ENCODE measurements around the gene TUBB.

Gene TUBB

DNA sequence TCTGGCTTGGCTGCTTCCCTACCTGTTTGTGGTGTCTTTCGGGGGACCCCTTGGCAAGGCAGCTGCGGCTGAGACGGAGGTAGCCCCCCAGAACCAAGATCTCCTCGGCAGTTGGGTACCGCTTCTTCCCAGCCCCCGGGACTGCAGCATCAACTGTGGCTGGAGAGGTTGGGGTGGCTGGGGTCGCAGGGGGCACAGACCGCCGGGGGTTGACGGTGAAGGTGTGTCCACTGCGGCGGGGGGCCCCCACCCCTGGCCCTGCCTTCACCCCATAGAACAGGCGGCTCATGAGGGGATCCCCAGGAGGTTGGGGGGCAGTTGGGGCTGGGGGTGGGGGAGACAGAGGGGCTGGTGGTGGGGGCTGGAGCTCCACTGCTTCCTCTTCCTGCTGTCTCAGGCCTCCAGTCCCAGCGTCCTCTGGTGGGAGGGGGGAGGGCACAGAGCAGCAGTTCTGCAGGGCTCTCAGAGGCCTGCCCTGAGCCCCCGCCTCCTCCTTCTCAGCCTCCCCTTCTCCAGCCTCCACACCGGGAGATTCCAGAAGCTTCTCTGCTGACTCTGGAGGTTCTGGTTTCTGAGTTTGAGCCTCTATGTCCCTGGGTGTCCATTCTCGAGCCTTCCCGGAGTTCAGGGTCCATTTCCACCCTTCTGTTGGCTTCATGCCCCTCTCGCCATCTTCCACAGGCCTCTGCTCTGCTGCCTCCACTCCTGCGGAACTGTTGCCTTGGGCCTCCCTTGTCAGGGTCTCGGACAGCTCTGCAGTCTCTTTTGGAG, 35.6 kb upstream of the TUBB start:
- peaks cover 67% of the 10 kb centered on the region for H3K4me1 ChIP-seq (ENCODE audit: insufficient read depth, low read length)
- H3K4me3 ChIP-seq (ENCODE audit: low read length), result peak overlapping the region; percentile 42
- no peaks in the 10 kb centered on the region for H3K9me3 ChIP-seq (ENCODE audit: low read length)
- no peak overlapping the region for H2AFZ ChIP-seq (ENCODE audit: low read depth, low read length)
- H3K36me3 ChIP-seq (ENCODE audit: insufficient read depth, low read length), result peaks cover 10% of the 10 kb centered on the region
- no peaks in the 10 kb centered on the region for H3K27me3 ChIP-seq (ENCODE audit: insufficient read depth, low read length)

DNA sequence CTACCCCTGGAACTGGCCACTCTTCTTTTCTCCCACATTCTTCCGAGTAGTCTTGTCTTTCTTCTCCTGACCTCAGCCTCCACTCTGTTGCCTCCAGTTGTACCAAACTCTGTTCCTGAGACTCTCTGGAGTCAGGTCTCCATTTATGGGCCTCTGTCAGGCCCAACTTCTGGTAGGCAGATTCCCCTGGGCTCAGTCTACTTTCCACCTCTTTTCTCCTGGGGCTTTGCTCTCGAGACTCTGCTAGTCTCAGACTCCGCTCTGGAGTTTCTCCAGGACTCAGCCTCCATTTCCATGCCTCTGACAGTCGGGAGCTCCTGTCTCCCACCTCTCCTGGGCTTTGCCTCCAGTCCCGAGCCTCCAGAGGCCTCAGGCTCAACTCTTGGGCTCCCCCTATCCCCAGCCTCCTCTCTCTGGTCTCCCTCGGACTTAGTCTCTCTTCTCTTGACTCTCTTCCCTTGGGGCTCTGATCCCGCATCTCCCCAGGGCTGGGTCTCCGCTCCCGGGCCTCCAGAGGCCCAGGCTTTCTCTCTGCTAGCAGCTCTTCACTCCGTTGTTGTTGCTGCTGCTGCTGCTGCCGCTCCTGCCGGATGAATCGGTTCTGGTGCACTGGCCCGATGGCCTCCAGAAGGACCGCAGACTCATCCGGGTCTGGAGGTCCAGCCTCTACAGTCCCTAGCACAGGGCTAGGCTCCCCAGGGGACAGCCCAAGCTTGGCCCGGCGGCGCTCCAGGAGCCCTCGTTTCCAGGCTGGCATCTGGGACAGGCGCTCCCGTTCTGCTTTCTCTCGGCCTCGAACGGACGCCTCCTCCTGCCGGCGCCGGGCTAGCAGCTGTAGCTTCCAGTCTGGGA, 34.8 kb upstream of the TUBB start:
- no peaks in the 10 kb centered on the region for H3K27me3 ChIP-seq (ENCODE audit: insufficient read depth, low read length)
- no peaks in the 10 kb centered on the region for H3K9me3 ChIP-seq (ENCODE audit: low read length)
- H3K4me1 ChIP-seq (ENCODE audit: insufficient read depth, low read length), result peaks cover 75% of the 10 kb centered on the region
- H3K4me3 ChIP-seq (ENCODE audit: low read length), result peak overlapping the region; percentile 68
- H2AFZ ChIP-seq (ENCODE audit: low read depth, low read length), result no peak overlapping the region
- peaks cover 6% of the 10 kb centered on the region for H3K36me3 ChIP-seq (ENCODE audit: insufficient read depth, low read length)

DNA sequence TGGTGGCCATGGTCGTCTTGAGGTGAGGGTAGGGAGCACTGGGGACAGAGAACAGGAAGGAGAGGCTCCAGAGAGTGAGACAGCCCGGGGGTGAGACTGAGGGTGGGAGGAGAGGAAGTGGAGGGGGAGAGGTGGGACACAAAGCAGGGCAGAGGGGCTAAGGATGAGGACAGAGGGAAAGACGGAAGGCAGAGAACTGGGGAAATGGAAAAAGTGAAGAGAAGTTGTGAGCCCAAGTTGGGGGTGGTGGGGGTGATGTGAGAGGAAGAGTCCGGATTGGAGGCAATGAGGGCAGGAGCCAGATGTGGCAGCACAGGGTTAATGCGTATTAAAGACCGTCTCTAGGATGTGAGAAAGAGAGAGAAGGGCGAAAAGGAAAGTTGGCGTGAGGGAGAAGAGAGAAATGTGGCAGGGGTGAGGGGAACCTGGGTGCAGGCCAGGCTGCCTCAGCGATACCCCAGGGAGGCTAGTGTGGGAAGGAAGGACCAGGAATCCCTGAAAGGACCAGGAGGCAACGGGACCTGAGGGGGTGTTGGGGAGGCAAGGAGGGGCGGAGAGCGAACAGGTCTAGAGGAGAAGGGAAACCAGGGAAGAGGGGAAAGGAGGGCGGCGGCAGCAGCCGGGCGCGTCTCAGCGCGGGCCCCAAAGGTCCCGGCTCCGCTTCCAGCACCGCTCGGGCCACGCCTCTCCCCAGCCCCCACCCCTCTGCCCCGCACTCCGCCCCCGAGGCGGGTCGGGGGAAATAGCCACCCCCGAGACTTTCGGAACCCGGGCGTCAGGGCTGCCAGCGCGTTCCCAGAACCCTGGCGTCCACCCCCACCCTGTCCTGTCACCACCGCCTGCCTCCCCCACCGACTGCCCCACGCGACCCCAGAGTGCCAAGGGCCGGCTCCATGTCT, 33.9 kb upstream of the TUBB start, which contains the start of gene PPP1R18:
Gene PPP1R18, minus strand, starts transcription at position 637 of the 899 bp plus-strand sequence. Its CDS starts 627 bp downstream, at position 10.
- peak within 1 kb of the TSS; percentile 68 for H3K4me3 ChIP-seq (ENCODE audit: low read length)
- no peaks in the 10 kb centered on the region for H3K27me3 ChIP-seq (ENCODE audit: insufficient read depth, low read length)
- no peaks in the 10 kb centered on the region for H3K9me3 ChIP-seq (ENCODE audit: low read length)
- peak within 1 kb of the TSS; percentile 61 for H2AFZ ChIP-seq (ENCODE audit: low read depth, low read length)
- H3K4me1 ChIP-seq (ENCODE audit: insufficient read depth, low read length), result peaks cover 77% of the 10 kb centered on the region
- H3K36me3 ChIP-seq (ENCODE audit: insufficient read depth, low read length), result peaks cover 2% of the 10 kb centered on the region

DNA sequence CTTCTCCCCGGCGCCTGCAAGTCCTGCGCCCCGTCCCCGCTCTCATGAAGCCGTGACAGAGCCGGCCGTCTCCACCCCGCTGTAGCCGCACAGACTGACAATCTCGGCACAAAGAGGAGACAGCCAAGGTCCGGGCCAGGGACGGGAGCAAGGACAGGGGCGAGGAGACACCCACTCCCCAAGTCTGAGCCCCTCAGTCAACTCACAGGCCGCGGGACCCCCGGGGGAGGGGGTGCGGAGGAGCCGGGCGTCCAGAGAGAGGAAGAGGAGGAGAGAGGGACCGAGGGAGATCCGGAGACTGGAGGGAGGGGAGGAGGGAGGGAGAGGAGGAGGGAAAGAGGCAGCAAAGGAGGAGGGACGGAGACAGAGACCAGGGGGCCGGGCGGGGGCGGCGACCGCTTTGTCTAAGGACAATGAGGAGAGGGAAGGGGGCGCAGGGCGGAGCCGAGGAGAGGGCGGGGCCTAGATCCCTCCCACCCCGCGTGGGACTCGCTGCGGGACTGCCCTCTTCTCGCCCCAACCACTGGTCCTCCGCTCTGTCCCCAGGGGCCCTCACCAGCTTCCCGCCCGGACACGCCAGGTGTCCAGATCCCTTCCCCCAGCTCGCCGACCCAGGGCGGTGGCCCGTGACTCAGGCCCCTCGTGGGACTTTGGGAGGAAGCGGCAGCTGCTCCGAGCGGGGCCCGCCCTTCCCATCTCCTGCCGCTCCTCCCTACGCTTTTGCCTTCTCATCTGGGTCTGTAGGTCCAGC, 33.1 kb upstream of the TUBB start:
- Histone ChIP-seq H3K27me3 (ENCODE audit: insufficient read depth, low read length) (no peaks in the 10 kb centered on the region), H3K36me3 (ENCODE audit: insufficient read depth, low read length) (peaks cover 1% of the 10 kb centered on the region), H3K4me1 (ENCODE audit: insufficient read depth, low read length) (peaks cover 77% of the 10 kb centered on the region), H2AFZ (ENCODE audit: low read depth, low read length) (peak overlapping the region; percentile 61), H3K9me3 (ENCODE audit: low read length) (no peaks in the 10 kb centered on the region), H3K4me3 (ENCODE audit: low read length) (peak overlapping the region; percentile 68)

DNA sequence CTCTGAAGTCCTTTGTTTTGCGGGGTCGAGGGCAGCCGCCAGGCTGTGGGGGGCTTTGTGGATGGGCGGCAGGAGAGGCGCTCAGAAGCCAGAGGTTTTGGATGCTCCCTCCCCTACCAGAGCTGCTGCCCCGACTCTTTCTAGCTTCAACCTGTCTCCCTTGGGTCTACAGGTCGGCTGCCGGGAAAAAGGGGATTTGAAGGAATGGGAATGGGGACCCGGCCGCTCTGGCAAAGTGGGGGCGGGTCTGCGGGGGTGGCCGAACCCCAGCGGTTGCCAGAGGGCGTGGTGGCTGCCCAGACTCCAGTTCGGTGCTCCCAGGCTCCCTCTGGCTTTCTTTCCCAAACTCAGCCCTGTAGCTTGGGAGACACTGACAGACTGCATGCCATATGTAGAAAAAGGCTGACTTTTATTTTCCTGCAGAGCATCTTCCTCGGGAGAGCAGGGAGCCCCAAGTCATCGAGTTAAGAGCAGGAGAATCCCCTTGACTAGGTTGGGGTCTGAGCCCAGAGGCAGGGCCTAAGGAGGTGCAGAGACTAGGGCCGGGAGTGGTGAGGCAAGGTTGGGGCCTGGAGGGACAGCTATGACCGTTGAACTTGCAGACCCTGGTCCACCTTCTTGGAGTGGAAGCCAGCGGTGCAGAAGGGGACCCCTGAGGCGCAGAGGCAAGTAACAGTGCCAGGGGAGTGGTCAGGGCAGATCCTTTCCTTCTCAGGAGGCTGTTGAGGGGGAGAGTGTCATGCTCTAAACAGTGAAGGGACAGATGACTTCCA, 32.3 kb upstream of the TUBB start:
- no peaks in the 10 kb centered on the region for H3K36me3 ChIP-seq (ENCODE audit: insufficient read depth, low read length)
- H3K27me3 ChIP-seq (ENCODE audit: insufficient read depth, low read length), result no peaks in the 10 kb centered on the region
- H3K4me1 ChIP-seq (ENCODE audit: insufficient read depth, low read length), result peaks cover 69% of the 10 kb centered on the region
- no peaks in the 10 kb centered on the region for H3K9me3 ChIP-seq (ENCODE audit: low read length)
- peak overlapping the region; percentile 61 for H2AFZ ChIP-seq (ENCODE audit: low read depth, low read length)
- H3K4me3 ChIP-seq (ENCODE audit: low read length), result peak overlapping the region; percentile 68

DNA sequence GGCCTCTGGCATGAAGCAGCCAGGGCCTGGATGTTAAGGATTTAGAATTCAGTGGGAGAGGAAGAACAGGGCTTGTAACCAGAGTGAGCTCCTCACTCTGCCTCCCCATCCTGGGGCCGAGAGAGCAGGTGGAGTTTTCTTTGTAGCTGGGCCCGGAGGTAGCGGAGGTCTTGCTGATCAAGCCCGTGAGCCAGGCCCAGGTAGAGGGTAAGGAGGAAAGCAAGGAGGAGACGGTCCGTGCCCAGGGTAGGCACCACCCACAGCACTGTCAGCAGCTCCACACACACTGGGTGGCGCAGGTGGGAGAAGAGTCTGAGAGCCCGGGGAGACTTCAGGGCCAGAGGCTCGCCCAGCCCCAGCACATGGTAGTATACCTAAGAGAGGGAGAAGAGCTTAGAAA, 31.6 kb upstream of the TUBB start:
- no peaks in the 10 kb centered on the region for H3K9me3 ChIP-seq (ENCODE audit: low read length)
- H3K4me1 ChIP-seq (ENCODE audit: insufficient read depth, low read length), result peaks cover 62% of the 10 kb centered on the region
- no peaks in the 10 kb centered on the region for H3K36me3 ChIP-seq (ENCODE audit: insufficient read depth, low read length)
- no peak overlapping the region for H2AFZ ChIP-seq (ENCODE audit: low read depth, low read length)
- no peaks in the 10 kb centered on the region for H3K27me3 ChIP-seq (ENCODE audit: insufficient read depth, low read length)
- H3K4me3 ChIP-seq (ENCODE audit: low read length), result no peak overlapping the region

DNA sequence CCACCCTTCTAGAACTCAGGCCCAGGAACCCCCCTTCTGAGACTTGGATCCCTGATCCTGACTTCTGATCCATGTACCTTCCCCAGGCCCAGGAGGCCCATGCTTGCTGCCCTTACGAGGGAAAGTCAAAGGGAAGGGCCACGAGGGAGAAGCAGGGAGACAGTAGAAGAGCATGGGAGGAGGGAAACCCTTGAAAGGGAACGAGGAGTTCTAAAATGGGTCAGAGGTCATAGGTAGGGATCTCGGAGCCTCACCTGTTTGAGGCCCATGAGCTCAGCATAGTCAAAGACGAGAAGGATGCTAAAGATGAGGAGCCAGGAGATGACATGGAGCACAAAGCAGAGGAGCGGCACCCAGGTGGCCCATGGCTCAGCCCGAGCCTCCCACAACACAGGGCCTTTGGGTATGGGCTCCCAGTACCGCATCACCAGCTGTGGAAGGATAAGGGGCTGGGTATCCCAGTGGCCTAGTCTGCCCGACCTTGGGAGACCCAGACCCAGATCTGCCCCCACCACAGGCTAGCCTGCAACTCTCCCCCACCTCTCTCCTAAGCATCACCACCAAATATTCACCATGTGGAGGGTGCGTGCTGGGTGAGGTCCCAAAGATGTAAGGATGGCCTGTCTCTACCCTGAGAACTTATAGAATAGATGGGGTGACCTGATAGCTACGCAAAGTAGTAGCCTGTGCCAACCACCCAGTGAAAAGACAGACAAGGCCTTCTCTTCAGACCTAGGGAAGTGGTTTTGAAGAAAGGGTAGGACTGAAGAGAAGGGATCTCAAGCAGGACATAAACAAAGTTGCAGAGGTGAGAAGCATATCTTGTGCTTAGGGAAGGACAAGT, 30.9 kb upstream of the TUBB start:
- H3K9me3 ChIP-seq (ENCODE audit: low read length), result no peaks in the 10 kb centered on the region
- H3K27me3 ChIP-seq (ENCODE audit: insufficient read depth, low read length), result no peaks in the 10 kb centered on the region
- peak overlapping the region; percentile 53 for H3K4me3 ChIP-seq (ENCODE audit: low read length)
- H3K4me1 ChIP-seq (ENCODE audit: insufficient read depth, low read length), result peaks cover 55% of the 10 kb centered on the region
- no peak overlapping the region for H2AFZ ChIP-seq (ENCODE audit: low read depth, low read length)
- no peaks in the 10 kb centered on the region for H3K36me3 ChIP-seq (ENCODE audit: insufficient read depth, low read length)

DNA sequence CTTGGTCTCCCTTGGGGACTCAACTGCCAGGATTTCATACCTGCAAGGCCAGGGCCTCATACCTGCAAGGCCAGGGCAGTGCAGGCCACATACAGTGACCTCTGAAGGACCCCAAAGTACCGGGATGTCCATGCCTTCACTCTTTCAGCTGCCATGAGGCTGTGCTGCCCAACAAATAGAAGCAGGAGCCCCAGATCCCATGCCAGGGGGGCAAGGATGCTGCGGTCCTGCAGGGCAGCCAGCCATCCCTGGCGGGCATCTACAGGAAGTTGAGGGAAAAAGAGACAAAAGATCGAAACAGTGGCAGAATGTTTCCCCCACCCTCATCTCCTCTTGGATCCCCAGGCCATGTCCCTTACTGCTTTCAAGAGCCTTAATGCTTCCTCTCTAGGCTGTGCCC, 30.2 kb upstream of the TUBB start:
- H3K4me3 ChIP-seq (ENCODE audit: low read length), result peak overlapping the region; percentile 53
- no peaks in the 10 kb centered on the region for H3K36me3 ChIP-seq (ENCODE audit: insufficient read depth, low read length)
- H3K4me1 ChIP-seq (ENCODE audit: insufficient read depth, low read length), result peaks cover 49% of the 10 kb centered on the region
- no peak overlapping the region for H2AFZ ChIP-seq (ENCODE audit: low read depth, low read length)
- H3K27me3 ChIP-seq (ENCODE audit: insufficient read depth, low read length), result no peaks in the 10 kb centered on the region
- no peaks in the 10 kb centered on the region for H3K9me3 ChIP-seq (ENCODE audit: low read length)

DNA sequence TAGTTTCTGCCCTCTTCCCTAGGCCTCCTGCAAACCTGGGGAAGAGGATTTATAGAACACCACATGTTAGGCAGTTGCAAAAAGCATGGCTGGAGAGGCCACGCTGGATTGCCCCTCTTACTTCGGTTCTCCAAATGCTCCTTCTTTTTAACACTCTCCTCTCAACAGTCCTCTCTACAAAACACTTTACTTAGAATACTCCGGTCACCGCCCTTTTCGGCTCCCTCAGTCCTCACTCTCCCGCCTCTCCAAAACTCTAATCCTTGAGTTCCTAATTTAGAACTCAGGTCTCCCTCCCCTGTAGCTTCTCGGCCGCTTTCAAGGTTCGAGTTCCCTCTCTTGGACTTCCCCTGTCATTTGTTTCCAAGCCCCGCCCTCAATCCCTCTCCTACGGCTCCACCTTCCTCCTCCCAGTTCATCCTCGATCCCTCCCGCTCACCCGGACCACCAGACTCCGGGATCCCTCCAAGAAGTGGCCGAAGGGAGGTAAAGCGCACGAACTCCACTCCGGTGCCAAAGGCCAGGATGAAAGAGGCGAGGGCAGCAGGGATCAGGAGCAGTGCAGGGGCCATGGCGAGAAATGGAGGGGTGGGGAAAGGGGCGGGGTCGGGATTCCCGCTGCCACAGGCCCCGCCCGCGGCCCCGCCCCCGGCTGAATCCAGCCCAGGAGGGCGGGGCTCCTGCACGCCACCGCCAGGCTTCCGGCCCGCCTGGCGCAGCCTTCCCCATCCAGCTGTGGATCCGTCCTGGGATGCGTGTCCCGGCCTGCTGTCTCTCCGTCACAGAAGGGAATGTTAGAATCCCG, 29.5 kb upstream of the TUBB start, which contains the start of gene NRM:
Gene NRM, minus strand, starts transcription at position 582 of the 805 bp plus-strand sequence. Its CDS starts 10 bp downstream, at position 572.
- Histone ChIP-seq H3K4me3 (ENCODE audit: low read length) (peak within 1 kb of the TSS; percentile 53), H2AFZ (ENCODE audit: low read depth, low read length) (peak within 1 kb of the TSS; percentile 46), H3K27me3 (ENCODE audit: insufficient read depth, low read length) (no peaks in the 10 kb centered on the region), H3K4me1 (ENCODE audit: insufficient read depth, low read length) (peaks cover 43% of the 10 kb centered on the region), H3K36me3 (ENCODE audit: insufficient read depth, low read length) (no peaks in the 10 kb centered on the region), H3K9me3 (ENCODE audit: low read length) (no peaks in the 10 kb centered on the region)

DNA sequence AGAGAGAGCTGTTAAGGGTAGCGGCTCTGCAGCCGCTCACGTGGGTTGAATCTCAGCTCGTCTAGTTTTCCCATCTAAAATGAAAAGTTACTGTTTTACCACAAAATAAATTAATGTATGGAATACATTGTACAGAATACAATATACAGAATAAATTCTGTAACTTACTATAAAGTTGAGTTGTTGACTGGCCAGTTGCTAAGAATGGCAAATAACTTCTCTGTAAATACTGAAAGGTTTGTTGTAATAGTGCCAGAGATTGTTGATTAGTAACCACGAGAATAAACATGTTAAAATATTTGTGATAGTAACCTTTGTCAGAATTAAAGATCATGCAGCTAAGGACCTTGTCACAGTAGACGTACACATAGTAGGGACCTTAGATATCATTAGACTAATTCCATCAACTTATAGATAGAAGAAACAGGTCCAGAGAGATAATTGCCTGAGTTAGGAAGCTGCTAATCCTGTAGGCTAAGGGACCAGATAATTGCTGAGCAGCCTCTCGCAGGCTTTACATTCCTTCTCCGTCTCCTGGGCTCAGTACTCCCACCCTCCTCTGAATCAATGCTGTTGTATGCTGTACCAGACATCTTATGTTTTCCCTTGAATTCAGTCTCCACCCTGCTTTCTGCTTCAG, 28.8 kb upstream of the TUBB start:
- peak overlapping the region; percentile 46 for H2AFZ ChIP-seq (ENCODE audit: low read depth, low read length)
- H3K27me3 ChIP-seq (ENCODE audit: insufficient read depth, low read length), result no peaks in the 10 kb centered on the region
- peak overlapping the region; percentile 53 for H3K4me3 ChIP-seq (ENCODE audit: low read length)
- H3K4me1 ChIP-seq (ENCODE audit: insufficient read depth, low read length), result peaks cover 36% of the 10 kb centered on the region
- no peaks in the 10 kb centered on the region for H3K9me3 ChIP-seq (ENCODE audit: low read length)
- H3K36me3 ChIP-seq (ENCODE audit: insufficient read depth, low read length), result no peaks in the 10 kb centered on the region
